ENCODE measurements around the gene TMEM191C.
"Not testable (repeated sequence)": the region's sequence is repeated elsewhere in the genome, so short reads cannot be mapped to it uniquely, and the experiment has no call there.

The TMEM191C gene

DNA sequence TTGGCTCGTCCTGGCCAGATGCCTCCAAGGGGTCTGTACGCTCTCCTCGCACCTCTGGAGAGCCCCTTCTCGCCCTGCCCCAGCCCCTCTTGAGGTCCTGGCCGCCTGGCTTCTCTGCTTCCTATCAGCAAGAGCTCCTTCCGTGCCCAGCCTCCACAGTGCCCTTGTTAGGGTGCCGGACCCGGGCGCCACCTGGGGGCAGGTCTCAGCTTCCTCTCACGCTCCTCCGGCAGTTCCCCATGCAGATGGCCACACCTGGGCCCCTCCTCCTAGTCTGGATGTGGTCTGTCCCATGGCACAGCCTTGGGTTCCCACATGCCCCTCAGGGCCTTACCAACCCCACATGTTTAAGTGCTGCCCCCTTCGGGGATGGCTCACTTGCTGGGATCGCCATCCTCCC is 6.5 kb downstream of the TMEM191C start:
- DNase-seq (ENCODE audit: low read depth in 2 of 2): not testable (repeated sequence)

DNA sequence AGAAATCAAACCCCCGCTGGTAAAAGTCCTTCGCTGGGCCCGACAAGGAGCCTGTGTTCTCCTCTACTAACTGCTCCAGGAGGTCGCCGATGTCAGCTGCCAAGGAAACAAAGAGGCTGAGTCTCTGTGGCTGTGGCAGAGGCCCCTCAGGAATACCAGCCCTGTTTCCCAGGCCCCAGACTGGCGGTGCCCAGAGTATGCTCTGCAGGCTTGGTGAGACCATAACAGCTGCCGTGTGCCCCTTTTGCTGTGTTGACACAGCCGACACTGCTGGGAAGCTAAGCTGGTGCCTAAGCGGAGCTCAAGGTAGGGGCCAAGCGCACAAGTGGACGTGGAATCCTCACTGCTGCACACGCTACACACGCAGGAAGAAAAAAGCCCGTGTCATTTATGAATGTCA is 16.9 kb downstream of the TMEM191C start:
- not testable (repeated sequence) for DNase-seq (ENCODE audit: low read depth in 2 of 2)

DNA sequence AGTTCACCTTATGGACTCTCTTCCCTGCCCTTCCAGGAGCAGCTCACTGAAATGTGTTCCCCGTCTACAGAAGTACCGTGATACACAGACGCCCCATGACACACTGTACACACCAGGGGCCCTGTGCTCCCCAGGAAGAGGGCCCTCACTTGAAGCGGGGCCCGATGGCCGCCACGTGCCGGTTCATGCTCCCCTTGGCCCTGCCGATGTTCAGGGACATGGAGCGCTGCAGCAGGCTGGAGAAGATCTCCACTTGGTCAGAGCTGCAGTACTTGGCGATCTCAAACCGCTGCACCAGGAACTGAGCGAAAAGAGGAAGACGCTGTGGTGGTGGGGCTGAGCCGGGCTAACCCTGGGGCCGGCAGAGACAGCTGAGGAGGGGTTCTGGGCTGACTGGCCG is 20.5 kb downstream of the TMEM191C start:
- DNase-seq (ENCODE audit: low read depth in 2 of 2): not testable (repeated sequence)

DNA sequence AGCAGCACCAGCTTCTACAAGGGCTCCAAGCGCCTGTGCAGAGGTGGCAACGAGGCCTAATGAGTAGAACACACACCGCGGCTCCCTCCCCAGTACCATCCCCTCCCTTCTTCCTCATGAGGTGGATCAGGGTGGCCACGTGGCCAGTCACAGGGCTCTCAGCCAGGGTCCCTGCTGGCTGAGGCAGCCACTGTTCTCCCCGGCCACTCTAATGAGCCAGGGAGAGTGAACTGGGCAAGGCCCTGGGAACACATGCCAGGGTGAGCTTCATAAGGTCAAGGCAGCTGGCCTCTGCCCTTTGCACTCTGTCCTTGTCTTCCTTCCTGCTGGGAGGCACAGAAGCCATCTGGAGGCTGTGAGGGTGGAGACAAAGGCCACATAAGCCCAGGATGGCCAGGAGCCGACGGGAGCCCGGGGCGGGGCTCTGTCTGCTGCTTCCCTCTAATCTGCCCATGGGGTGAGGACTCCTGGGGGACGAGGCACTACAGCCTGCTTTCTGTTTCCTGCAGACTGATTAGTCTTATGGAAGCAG is 22.0 kb downstream of the TMEM191C start:
- not testable (repeated sequence) for DNase-seq (ENCODE audit: low read depth in 2 of 2)

DNA sequence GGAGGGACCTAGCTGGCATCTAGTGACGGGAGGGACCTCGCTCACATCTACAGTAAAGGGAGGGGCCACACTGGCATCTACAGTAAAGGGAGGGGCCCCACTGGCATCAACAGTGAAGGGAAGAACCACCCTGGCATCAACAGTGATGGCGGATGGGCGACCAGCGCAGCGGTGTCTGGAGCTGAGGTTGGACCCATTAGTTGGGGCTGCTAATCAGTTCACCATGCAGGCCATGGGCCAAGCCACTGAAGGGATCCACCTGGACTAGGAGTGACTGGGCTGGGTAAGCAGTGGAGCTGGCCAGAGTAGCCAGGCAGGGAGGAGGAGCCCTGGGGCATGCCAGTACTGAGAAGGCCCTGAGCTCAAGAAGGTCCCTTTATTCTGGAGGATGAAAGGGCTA is 23.4 kb downstream of the TMEM191C start:
- not testable (repeated sequence) for DNase-seq (ENCODE audit: low read depth in 2 of 2)

DNA sequence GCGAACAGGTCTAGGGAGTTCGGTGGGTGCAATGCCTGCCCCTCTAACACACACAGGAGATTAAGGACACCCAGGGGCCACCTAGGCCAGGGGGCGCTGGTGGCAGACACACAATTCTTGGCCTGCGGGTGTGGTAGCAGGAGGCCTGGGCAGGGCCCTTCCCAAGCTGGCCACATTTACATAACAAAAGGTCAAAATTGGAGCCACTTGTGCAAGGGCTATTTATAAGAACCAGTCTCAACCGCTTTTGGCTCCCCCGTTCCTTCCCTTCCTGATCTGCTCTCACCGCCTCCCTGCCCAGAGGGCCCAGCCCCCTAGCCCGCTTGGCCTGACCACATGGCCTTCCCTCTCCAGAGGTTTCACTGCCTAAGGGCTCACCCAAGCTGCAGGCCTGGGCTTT is 25.1 kb downstream of the TMEM191C start:
- not testable (repeated sequence) for DNase-seq (ENCODE audit: low read depth in 2 of 2)

DNA sequence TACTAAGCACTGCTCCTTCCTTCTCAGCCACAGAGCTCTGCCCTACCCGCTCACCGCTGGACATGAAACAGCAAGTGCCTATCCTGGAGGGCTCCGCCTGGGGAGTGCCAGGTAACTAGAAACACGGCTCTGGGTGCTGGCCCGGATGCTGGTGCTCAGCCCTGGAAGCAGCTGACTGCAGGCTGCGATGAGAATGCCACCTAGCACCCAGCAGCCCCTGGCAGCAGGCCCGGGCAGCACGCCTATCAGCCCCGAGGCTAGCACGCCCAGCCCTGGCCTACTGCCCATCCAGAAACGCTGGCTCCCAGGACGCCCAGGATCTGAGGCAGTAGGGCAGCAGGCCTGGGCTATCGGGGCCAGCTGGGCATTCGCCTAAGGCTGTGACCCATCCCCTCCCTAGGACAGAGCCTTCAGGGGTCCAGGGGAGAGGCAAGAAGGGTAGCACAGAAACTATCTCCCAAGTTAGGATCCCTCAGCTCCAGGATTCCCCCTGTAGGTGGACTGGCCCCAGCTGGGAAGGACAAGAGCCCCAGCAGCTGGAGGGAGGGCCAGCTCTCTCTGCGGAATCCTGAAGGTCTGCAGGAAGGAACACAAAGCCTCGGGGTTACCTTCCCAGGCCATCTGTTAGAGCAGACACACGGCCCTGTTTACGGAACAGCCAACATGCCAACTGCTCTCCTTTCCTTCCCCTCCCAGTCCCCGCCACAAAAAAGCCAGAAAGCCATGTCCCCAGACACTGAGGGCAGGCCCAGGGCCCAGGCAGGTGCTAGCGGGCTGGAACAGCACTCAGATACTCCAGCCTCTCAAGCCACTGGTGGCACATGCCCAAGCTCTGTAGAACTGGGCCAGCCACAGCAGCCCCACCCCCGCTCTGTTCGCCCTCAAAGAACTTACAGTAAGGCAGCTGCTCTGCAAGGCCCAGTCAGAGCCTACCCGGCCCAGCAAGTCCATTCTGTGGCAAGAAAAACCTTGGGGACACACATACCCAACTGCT is 26.9 kb downstream of the TMEM191C start:
- DNase-seq (ENCODE audit: low read depth in 2 of 2): not testable (repeated sequence)

DNA sequence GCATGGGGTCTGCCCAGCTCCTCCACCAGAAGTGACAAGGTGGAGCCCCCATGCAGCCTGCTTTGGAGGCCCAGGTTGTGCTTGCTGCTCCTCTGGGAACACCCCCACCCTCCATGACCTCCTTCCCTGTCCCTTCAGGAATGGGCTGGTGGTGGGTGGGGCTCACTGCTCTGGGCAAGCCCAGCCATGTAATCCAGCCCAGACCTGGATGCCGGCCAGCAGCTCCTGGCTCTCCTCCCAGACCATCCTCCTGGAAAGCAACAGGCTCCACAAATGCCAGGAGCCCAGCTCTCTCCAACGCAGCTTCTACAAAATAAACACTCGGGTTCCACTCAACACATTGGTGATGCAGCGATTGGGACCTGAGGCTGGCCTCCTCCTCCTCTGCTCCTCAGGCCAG is 30.8 kb downstream of the TMEM191C start:
- DNase-seq (ENCODE audit: low read depth in 2 of 2): not testable (repeated sequence)

DNA sequence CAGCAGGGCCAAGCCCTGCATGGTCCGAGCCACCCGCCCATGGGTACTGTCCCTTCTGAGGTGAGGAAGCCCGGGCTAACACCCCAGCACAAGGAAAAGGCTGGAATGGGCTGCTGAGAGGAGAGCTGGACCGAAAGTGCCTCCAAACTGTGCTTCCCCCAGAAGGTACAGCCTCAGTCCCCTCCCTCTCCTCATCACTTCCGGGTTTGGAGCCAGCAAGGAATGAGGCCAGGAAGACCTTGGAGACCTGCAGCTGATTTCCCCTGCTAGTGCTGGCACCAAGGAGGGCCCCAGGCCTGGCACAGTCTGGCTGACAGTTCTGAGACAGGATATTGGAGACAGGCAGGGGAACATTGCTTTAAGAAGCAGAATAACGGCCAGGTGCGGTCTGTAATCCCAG is 31.3 kb downstream of the TMEM191C start:
- not testable (repeated sequence) for DNase-seq (ENCODE audit: low read depth in 2 of 2)

DNA sequence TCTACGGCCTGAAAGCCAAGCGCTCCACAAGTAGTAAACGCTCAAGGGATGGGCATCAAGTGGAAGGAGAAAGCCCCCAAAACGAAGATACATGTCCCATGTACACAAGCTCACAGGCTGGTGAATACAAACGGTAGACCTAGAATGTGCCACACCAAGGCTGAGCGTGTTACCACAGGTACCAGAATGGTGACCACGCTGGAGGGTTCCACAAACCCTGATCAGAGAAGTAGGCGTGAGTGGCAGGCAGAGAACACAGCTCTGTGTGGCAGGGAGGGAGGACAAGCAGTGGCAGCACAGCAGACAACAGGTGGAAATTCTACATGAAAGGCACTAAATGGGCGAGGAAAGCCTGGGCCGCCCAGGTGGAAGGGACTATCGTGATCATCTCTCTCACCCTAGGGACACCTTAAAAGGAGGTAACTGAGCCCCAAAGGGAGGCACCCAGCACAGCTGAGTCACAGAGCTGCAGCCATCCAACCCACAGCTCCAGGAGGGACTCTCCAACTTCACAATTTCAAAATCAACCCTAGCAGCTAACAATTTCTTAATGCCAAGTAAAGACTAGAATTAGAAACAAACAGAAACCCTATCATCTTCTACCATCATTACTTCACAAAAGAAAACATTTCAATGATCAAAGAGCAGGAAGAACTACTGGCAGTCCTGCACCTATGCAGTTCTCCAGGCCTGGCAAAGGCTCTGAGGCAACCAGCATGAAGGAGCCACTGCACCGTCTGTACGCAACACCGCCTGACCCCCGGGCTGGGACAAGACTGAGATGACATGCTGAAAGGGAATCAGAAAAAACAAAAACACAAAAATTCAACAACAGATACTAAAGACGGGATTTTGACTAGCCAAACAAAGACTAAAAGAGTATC is 32.7 kb downstream of the TMEM191C start:
- not testable (repeated sequence) for DNase-seq (ENCODE audit: low read depth in 2 of 2)

DNA sequence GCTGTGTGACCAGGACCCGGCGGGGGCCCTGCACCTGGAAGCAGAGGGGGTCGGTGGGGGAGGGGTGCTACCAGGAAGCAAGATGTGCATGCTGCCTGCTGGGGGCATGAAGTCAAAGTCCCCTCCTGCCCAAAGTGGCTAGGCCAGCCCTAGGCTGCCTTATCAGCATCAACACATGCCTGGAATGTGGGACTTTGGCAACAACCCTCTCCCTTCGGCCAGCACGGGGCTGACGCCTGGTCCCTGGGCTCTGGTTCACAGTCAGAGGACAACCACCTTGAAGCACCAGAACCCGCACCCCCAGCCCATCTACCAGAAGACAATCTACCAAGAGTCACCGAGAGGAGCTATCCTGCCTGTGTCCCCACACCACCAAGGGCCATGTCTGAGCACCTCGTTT is 43.2 kb downstream of the TMEM191C start:
- not testable (repeated sequence) for DNase-seq (ENCODE audit: low read depth in 2 of 2)

DNA sequence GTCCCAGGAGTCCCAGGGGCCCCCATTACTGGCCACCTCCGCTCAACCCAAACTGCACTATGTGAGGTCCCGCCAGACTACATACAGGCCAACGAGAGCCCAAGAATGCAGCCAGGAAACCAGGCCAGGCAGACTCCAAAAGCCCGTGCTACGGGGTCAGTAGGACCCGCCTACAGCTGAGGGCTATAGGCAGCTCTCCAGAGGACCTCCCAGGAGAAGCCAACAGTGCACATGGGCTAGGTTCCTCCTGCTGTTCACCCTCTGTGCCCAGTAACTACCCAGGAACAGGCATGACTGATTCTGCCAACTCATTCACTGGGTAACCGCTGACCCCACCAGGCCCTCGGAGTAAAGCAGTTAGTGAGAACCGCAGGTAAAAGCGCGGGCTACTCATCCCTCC is 44.8 kb downstream of the TMEM191C start:
- not testable (repeated sequence) for DNase-seq (ENCODE audit: low read depth in 2 of 2)

DNA sequence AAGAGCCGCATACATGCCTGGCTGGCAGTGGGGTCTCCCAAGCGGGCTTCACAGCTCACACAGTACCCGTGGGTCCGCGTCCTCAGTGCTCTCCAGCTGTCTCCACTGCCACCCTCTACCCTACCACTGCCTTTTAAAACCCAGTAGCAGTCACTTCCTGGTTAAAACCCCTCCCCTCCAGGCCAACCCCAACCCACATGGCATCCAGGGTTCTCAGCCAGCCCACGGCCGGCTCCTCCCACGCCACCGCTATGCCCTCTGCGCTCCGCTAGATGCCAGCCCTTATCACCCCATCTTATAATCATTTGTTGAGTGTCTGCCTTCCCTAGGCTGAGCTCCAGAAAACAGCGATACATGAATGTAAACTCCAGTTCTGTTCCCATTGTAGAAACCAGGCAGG is 46.9 kb downstream of the TMEM191C start:
- not testable (repeated sequence) for DNase-seq (ENCODE audit: low read depth in 2 of 2)

DNA sequence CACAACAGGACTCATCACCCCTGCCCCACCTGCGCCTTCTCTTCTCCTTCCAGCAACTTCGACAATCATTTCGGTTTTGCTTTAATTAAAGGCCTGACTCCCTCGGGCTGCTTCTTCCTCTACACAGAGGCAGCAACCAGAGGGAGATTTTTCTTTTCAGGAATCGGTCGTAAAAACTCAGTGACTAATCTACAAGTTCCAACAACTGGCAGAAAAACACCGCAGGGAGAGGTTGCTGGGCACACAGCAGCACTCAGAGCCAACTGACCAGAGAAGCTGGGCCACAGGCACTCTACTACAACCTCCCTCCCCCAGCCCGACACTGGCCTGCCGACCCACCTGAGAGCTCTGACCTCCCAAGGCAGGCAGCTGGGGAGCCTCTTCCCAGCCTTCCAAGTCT is 48.0 kb downstream of the TMEM191C start:
- DNase-seq (ENCODE audit: low read depth in 2 of 2): not testable (repeated sequence)

DNA sequence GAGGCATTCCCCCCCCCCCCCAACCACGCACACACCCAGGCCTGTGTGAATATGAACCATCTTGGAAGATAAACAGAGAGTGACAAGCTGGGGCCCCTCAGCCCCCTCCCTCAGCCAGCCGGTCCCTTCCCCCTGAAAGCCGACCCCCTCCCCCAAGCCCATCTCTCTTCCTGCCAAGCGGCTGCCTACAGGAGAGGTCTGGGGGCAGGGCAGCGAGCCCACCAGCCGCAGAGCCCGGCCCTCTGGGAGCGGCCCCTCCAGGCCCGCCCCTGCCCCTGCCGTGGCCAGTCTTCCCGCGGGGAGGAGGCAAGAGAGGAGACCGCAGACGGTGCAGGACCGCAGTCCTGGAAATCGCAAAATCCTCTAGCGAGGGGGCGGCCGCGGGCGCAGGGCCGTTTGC is 49.3 kb downstream of the TMEM191C start:
- not testable (repeated sequence) for DNase-seq (ENCODE audit: low read depth in 2 of 2)

DNA sequence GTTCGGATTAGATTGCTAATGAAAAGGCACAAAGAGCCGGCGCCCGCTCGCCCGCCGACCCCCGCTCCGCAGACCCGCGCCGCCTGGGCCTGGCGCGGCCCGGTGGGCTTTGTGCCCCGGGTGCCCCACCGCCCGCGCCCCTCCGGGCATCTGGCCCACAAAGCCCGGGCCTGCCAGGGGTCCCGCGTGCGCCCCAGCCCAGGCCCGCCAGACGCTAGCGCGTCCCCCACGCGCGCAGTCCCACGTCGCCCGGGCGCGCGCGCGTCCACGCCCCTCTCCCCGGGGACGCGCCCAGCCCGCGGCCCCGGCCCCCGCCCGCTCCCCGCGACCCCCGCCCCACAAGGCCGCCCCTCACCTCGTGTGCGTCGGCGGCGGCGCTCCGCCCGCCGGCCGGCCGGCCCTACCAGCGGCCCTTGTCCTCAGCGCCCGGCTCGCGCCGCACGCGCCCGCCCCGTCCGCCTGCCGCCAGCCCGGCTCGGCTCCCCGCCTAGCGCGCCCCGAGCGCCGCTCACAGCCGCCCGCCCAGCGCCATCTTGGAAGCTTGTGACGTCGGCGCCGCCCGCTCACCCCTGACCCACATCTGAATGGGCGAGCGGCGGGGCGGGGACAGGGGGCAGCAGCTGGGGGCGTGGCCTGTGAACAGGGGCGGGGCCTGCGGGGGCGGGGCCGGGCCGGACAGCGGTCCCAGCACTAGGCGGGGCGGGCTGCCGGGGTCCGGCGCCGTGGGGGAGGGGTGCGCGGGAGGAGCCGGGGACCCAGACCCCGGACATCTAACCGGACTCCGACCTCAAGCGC is 50.0 kb downstream of the TMEM191C start:
- not testable (repeated sequence) for DNase-seq (ENCODE audit: low read depth in 2 of 2)
